ENCODE measurements around the gene C20orf204.
A peak's percentile ranks its signal among the peaks of the same experiment; 100 is the strongest.

C20orf204 gene

DNA sequence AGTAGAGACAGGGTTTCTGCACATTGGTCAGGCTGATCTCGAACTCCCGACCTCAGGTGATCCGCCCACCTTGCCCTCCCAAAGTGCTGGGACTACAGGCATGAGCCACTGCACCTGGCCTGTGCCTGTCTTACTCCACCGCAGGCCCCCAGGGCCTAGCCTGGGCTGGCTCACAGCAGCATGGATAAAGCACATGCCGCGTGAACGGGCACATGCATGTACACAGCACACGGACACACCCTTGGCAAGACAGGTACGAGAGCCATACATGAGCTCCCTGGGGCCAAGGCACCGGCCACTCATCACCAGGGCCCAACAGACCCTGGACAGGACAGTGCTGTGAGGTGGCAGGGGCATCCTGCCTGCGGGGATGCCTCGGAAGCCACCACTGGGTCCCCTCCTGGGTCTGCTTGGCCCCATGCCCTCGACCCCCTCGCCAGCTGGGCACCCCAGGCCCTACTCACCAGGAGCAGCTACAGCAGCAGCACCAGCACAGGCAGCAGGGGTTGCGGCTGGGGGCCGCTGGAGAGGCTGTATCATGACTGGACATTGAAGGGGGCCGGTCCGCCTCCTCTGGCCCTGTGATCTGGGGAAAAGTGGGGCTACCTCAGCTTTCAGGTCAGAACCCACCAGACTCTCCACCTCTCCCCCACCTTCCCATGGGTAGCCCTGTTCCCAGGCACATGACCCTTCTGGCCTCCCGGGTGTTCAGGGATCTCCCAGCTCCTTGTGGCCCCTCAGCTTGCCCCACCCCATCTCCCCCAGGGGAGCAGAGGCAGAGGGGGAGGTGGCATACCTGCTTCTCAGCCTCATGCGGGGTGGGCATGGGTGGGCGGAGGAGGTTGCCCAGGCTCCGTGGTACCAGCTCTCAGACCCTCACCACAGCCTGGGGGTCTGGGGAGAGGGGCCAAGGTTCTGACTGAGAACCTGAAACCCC, 40.3 kb downstream of the C20orf204 start:
- TF ChIP-seq, protein P1, sequence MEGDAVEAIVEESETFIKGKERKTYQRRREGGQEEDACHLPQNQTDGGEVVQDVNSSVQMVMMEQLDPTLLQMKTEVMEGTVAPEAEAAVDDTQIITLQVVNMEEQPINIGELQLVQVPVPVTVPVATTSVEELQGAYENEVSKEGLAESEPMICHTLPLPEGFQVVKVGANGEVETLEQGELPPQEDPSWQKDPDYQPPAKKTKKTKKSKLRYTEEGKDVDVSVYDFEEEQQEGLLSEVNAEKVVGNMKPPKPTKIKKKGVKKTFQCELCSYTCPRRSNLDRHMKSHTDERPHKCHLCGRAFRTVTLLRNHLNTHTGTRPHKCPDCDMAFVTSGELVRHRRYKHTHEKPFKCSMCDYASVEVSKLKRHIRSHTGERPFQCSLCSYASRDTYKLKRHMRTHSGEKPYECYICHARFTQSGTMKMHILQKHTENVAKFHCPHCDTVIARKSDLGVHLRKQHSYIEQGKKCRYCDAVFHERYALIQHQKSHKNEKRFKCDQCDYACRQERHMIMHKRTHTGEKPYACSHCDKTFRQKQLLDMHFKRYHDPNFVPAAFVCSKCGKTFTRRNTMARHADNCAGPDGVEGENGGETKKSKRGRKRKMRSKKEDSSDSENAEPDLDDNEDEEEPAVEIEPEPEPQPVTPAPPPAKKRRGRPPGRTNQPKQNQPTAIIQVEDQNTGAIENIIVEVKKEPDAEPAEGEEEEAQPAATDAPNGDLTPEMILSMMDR (IDR thresholded peaks at IDR 0.05; ENCODE audit: borderline replicate concordance, control extremely low read depth, extremely low read depth, insufficient read depth, missing control alignments), result no peak
- in situ Hi-C loops (cut with MboI; ENCODE audit: low sequenced_read_pairs, unreplicated experiment), result no loop called here
- DNase-seq (ENCODE audit: low spot score), result no peak

DNA sequence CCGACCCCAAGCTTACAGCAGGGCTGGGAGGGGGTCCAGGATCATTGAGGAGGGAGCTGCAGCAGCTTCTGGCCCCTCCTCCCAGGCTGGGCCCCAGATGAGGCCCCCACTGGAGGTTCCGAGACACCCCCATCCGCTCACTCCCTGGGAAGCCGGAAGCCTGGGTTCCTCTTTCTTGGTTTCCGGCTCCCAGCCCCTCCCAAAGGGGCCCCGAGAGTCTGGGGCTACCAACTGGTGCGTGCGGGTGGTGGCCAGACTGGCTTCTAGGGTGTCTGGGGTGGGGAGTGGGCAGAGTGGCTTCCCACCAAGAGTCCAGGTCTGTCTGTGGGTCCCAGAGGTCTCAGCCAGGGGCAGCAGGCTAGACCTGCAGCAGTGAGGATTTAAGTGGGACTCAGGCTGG, 41.1 kb downstream of the C20orf204 start:
- TF ChIP-seq, protein P1 (IDR thresholded peaks at IDR 0.05; ENCODE audit: borderline replicate concordance, control extremely low read depth, extremely low read depth, insufficient read depth, missing control alignments), result no peak
- in situ Hi-C loops (cut with MboI; ENCODE audit: low sequenced_read_pairs, unreplicated experiment), result no loop called here
- peak; percentile 75 for DNase-seq (ENCODE audit: low spot score)

DNA sequence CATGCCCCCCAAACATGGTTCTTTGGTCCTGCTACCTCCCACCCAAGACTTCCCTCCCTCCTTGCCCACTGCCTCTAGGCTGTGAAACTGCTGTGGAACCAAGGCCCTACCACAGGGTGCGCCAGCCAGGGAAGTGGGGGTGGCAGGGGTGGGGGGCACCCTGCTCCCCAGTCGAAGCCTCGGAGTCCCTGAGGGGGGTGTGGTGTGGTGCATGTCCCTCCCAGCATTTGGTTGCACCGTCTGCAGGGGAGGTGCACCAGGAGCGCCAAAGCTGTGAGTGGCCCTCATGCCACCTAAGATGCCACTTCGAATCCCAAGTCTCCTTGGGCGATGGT, 41.5 kb downstream of the C20orf204 start:
- TF ChIP-seq, protein P1 (IDR thresholded peaks at IDR 0.05; ENCODE audit: borderline replicate concordance, control extremely low read depth, extremely low read depth, insufficient read depth, missing control alignments), result no peak
- in situ Hi-C loops (cut with MboI; ENCODE audit: low sequenced_read_pairs, unreplicated experiment), result no loop called here
- DNase-seq (ENCODE audit: low spot score), result no peak

DNA sequence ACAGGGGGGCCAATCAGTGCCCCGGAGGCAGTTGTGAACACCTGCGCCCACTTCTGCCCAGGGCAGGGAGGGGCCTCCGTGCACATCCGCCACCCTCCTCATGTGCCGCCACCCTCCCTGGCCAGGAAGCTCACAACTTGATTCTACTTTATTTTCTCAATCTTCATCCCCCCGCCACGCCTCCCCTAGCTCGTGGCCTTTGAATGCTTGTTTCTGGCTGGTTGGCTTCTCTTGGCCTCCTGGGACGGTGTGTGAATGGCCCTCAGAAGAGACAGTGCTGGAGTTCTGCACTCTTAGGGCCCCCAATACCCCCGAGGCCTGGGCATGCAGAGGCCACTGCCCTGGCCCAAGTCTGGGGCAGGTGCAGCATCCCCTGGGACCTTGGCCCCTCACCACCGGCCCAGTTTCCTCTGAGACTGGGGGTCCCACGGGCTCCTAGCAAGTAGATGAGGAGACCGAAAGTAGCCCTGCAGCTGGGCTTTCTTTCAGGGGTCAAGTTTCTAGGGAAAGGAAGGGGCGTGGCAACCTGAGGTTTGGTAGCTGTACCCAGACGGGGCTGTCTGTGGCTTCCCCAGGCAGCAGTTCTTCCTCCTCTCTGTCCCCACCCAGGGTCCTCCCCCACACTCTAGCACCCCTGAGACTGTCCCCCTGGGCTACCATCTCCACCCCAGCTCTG, 42.0 kb downstream of the C20orf204 start:
- in situ Hi-C loops (cut with MboI; ENCODE audit: low sequenced_read_pairs, unreplicated experiment), result no loop called here
- TF ChIP-seq, protein P1 (IDR thresholded peaks at IDR 0.05; ENCODE audit: borderline replicate concordance, control extremely low read depth, extremely low read depth, insufficient read depth, missing control alignments), result no peak
- no peak for DNase-seq (ENCODE audit: low spot score)

GRCh38 chr20:64078934-64079272, 42.9 kb downstream of the C20orf204 start:
- TF ChIP-seq, protein P1 (IDR thresholded peaks at IDR 0.05; ENCODE audit: borderline replicate concordance, control extremely low read depth, extremely low read depth, insufficient read depth, missing control alignments), result no peak
- DNase-seq (ENCODE audit: low spot score), result no peak
- in situ Hi-C loops (cut with MboI; ENCODE audit: low sequenced_read_pairs, unreplicated experiment), result no loop called here

GRCh38 chr20:64079273-64080012, 43.5 kb downstream of the C20orf204 start, which contains the start of gene RGS19:
Gene RGS19, minus strand, starts transcription at chr20:64079518. Its CDS starts 2,632 bp downstream, at chr20:64076886.
- in situ Hi-C loops (cut with MboI; ENCODE audit: low sequenced_read_pairs, unreplicated experiment), result no loop called here
- TF ChIP-seq, protein P1 (IDR thresholded peaks at IDR 0.05; ENCODE audit: borderline replicate concordance, control extremely low read depth, extremely low read depth, insufficient read depth, missing control alignments), result no peak
- DNase-seq (ENCODE audit: low spot score), result peak; percentile 94
